Dendritic cell treated with granulocyte-macrophage colony-stimulating factor and Interleukin-4, amounts not matched to agents 40 ng/mL and 50 ng/mL, for 4 days (primary cell): ENCODE results near the gene CKS1B.

Experiments
- H3K27ac Mint-ChIP-seq: one replicate; pipeline ENCODE4 v1.8.0; 2022; ENCODE audit warnings: mild to moderate bottlenecking, mixed read lengths
- H3K27me3 Mint-ChIP-seq: one replicate; pipeline ENCODE4 v1.8.0; 2022; ENCODE audit warnings: mild to moderate bottlenecking, mixed read lengths
- H3K36me3 Mint-ChIP-seq: one replicate; pipeline ENCODE4 v1.8.0; 2022; ENCODE audit warnings: low read depth, mixed read lengths
- H3K4me1 Mint-ChIP-seq: one replicate; pipeline ENCODE4 v1.8.0; 2022; ENCODE audit warnings: low read depth, mixed read lengths
- H3K4me3 Mint-ChIP-seq: one replicate; pipeline ENCODE4 v1.8.0; 2022; ENCODE audit warnings: mild to moderate bottlenecking, moderate library complexity, mixed read lengths
- H3K9me3 Mint-ChIP-seq: one replicate; pipeline ENCODE4 v1.8.0; 2022; ENCODE audit warnings: mixed read lengths
- intact Hi-C: fragments of 100-400 bp; cut with micrococcal nuclease; formaldehyde crosslinking; loops from one replicate; pipeline ENCODE4 v1.15.0; 2022

Gene CKS1B

DNA sequence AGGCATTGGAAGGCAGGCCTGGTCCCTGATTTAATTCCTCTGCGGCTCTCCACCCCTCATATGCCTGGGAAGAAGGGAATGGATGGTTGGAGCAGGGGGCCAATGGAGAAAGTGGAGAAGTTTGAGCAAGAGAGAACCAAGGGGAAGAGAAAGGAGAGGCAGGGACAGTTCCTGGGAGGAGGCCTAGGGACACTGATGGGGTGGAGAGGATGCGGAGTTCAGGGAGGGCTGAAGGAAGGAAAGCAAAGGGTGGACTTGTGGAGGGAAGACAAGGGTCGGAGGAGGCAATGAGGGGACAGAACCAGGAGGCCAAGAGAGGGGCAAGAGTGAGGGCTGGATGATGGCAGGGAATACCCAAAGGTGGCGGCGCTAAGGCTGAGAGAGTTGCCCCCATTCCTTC lies 35.3 kb downstream of the CKS1B start:
- H3K27me3 Mint-ChIP-seq: no peaks in the 10 kb centered on the region
- no peaks in the 10 kb centered on the region for H3K9me3 Mint-ChIP-seq
- peaks cover 79% of the 10 kb centered on the region for H3K36me3 Mint-ChIP-seq
- peak overlapping the region; percentile 100 for H3K27ac Mint-ChIP-seq
- H3K4me1 Mint-ChIP-seq: peaks cover 92% of the 10 kb centered on the region
- intact Hi-C loops: loop anchor here (5.0 kb wide), 1 partner anchor 37 kb away; the partner anchor contains the start of genes CKS1B and SHC1
- H3K4me3 Mint-ChIP-seq: peak overlapping the region; percentile 92

DNA sequence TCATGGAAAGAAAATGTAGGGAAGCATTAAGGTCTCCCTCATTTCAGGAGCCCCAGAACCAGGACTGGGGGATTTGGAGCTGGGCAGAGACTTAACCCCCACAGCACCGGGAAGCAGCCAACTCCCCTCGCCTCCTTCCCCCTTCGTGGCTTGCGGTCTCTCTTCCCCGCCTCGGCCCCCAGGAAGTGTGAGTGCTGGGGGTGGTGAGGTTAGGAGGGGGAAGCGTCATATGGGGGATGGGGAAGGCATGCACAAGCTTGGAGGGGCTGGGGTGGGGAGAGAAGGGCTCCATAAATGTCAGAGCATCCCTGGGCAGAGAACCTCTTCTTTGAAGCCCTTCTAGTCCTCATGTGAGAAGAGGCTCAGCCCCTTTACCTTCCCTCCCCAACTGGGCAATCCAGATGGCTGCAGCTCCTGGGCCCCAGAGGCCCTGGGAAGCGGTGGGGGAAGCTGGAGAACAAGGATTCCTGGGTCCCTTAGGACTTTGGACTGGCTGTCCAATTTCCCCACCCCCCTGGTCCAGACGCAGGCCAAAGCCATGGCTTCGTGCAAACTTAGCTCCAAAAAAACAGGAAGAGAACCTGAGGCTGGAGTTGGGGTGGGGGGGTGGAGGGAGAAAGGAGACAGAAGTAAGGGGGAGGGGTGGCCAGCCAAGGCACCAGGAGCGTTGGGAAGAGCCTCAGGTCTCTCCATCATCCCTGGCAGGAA lies 35.9 kb downstream of the CKS1B start:
- no peaks in the 10 kb centered on the region for H3K9me3 Mint-ChIP-seq
- peaks cover 90% of the 10 kb centered on the region for H3K4me1 Mint-ChIP-seq
- intact Hi-C loops: no loop called here
- H3K27me3 Mint-ChIP-seq: no peaks in the 10 kb centered on the region
- H3K36me3 Mint-ChIP-seq: peaks cover 85% of the 10 kb centered on the region
- peak overlapping the region; percentile 92 for H3K4me3 Mint-ChIP-seq
- peak overlapping the region; percentile 100 for H3K27ac Mint-ChIP-seq

DNA sequence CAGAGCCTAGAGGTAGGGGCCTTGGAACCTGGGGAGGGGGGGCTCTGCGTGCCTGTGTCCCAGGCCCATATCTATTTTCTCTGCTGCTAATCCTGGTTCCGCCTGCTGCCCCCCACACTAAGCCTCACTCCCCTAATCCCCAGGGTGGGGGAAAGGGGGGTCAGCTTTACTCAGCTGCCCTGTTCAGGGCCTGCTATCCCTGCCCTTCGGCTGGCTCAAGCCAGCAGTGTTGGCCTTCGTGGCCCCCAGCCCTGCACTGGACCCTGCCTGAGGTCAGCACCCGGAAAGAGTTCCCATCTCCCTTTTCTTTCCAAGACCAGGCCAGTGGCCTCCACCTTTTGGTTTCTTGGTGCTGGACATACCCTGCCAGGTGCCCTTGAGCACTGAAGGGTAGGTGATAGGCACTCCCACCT lies 36.5 kb downstream of the CKS1B start:
- H3K36me3 Mint-ChIP-seq: peaks cover 89% of the 10 kb centered on the region

DNA sequence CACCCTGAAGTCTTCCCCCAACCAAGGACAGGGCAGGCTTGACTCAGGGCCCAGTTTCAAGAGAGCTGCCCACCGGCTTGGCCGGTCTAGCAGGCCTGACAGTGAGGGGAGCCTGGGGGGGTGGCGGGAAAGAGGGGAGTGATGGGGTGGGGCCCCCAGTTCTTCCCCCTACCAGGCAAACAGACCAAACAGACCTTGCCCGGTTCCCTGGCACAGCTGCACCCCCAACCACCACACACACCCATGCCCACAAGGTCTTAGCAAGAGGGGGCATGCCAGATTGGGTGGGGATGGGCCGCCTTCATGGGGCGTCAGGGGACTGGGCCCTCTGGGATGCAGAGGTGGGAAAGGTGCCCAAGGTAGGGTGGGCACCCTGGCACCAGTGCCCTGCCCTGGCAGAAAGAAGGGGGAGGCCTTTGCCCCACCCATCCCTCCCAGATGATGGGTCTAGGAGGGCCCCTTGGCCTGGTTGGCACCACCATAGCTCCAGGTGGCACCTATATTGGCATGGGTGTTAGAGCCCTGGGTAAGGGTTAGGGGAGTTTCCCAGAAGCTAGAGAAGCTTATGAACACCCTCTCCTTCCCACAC lies 37.0 kb downstream of the CKS1B start:
- intact Hi-C loops: no loop called here
- H3K36me3 Mint-ChIP-seq: peaks cover 89% of the 10 kb centered on the region
- peak overlapping the region; percentile 92 for H3K4me3 Mint-ChIP-seq
- H3K27me3 Mint-ChIP-seq: no peaks in the 10 kb centered on the region
- H3K4me1 Mint-ChIP-seq: peaks cover 90% of the 10 kb centered on the region
- H3K27ac Mint-ChIP-seq: peak overlapping the region; percentile 100
- no peaks in the 10 kb centered on the region for H3K9me3 Mint-ChIP-seq

More for the DNA sequence above, 36.5 kb downstream of the CKS1B start:
- Mint-ChIP-seq H3K27ac (peak overlapping the region; percentile 100), H3K4me3 (peak overlapping the region; percentile 92), H3K4me1 (peaks cover 90% of the 10 kb centered on the region), H3K9me3 (no peaks in the 10 kb centered on the region), H3K27me3 (no peaks in the 10 kb centered on the region)
- intact Hi-C loops: no loop called here

DNA sequence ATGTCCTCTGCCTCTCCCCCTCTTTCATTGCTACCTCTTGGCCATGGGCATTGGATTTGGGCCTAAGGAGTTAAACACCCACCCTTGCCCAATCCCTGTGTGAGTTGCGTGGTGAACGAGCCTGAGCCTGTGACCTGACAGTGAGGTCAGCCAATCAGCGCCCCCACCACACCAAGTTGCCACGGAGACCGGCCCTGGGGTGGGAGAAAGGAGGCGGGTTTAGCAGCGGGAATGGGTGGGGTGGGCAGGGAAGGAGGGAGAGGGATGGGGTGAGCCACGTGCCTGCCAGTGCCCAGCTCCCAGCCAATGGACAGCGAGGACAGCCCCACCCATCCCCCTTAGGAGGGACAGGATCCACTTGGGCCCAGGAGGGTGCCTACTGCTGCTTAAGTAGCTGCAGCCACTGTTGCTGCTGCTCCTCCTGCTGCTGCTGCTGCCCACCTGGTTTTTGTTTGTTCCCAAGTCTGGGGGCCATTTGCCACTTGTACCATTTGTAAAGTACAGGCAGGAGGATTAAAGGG lies 37.6 kb downstream of the CKS1B start:
- peaks cover 90% of the 10 kb centered on the region for H3K36me3 Mint-ChIP-seq

DNA sequence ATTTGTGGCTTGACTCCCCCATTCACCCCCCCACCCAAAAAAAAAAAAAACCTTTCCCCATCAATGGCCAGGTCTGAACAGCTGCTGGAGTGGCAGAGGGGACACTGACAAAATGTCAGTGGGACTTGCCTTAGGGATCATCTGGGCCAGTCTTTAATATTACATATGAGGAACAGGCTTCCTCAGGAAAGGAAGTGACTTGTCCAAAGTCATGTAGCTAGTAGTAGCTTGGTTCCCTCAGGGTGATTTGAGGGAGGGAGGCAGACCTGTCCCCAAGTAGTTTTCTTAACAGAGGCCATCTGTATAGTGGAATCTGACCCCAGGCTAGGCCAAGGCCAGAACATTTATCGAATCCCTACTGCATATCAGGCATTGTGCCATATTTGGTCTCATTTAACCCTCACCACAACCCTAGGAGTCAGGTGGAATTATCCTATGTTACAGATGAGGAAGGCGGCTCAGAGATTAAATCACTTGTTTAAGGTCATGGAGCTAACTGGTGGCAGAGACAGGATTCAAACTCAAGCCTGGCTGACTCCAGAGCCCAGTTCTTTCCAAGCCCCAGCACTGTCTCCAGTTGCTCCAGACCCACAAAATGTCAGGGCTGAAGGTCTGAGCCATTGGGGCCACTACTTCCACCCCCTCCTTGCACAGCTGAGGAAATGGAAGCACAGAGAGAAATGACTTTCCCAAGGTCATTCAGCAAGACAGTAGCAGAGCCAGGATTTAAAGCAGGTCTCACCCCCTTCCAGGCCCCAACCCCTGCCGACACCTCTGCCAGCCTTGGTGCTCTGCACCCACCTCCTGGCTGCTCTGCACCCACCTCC lies 38.5 kb downstream of the CKS1B start:
- intact Hi-C loops: no loop called here
- H3K9me3 Mint-ChIP-seq: no peaks in the 10 kb centered on the region
- H3K4me3 Mint-ChIP-seq: peak overlapping the region; percentile 70
- H3K27me3 Mint-ChIP-seq: no peaks in the 10 kb centered on the region
- peaks cover 89% of the 10 kb centered on the region for H3K4me1 Mint-ChIP-seq
- peaks cover 92% of the 10 kb centered on the region for H3K36me3 Mint-ChIP-seq
- H3K27ac Mint-ChIP-seq: peak overlapping the region; percentile 100

More for the DNA sequence above, 37.6 kb downstream of the CKS1B start:
- peak overlapping the region; percentile 100 for H3K27ac Mint-ChIP-seq
- H3K4me1 Mint-ChIP-seq: peaks cover 90% of the 10 kb centered on the region
- no peaks in the 10 kb centered on the region for H3K9me3 Mint-ChIP-seq
- no peaks in the 10 kb centered on the region for H3K27me3 Mint-ChIP-seq
- intact Hi-C loops: no loop called here
- peak overlapping the region; percentile 70 for H3K4me3 Mint-ChIP-seq

DNA sequence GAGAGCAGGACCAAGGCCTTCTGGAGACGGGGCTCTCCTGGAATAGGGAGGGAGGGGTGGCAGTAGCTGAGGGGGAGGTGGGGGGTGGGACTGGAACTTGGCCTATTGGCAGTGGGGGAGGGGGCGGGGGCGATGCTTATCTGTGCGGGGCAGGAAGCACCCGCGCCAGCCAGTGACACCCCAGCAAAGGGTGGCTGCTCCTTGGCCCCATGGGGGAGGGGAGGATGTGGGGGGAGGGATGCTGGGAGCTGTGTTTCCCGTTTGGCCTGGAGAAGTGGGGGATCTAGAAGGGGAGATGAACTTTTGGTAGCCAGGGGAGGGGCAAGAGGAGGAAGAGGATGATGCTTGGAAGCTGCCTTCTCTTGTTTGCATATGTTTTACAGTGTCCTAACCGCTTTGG lies 39.2 kb downstream of the CKS1B start:
- peaks cover 92% of the 10 kb centered on the region for H3K36me3 Mint-ChIP-seq
- peaks cover 92% of the 10 kb centered on the region for H3K4me1 Mint-ChIP-seq

DNA sequence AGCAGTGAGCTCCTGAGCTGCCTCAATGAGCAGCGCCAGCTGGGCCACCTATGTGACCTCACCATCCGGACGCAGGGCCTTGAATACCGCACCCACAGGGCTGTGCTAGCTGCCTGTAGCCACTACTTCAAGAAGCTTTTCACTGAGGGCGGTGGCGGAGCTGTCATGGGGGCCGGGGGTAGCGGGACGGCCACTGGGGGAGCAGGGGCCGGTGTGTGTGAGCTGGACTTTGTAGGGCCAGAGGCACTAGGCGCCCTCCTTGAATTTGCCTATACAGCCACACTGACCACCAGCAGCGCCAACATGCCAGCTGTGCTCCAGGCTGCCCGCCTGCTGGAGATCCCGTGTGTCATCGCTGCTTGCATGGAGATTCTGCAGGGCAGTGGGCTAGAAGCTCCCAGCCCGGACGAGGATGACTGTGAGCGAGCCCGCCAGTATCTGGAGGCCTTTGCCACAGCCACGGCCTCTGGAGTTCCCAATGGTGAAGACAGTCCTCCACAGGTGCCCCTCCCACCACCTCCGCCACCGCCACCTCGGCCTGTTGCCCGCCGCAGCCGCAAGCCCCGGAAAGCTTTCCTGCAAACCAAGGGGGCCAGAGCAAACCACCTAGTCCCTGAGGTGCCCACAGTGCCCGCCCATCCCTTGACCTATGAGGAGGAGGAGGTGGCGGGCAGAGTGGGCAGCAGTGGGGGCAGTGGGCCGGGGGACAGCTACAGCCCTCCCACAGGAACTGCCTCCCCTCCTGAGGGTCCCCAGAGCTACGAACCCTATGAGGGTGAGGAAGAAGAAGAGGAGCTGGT lies 40.4 kb downstream of the CKS1B start:
- peaks cover 92% of the 10 kb centered on the region for H3K36me3 Mint-ChIP-seq
- H3K4me3 Mint-ChIP-seq: no peak overlapping the region

More for the DNA sequence above, 39.2 kb downstream of the CKS1B start:
- Mint-ChIP-seq H3K27ac (peak overlapping the region; percentile 100), H3K27me3 (no peaks in the 10 kb centered on the region), H3K9me3 (no peaks in the 10 kb centered on the region), H3K4me3 (no peak overlapping the region)
- intact Hi-C loops: no loop called here

DNA sequence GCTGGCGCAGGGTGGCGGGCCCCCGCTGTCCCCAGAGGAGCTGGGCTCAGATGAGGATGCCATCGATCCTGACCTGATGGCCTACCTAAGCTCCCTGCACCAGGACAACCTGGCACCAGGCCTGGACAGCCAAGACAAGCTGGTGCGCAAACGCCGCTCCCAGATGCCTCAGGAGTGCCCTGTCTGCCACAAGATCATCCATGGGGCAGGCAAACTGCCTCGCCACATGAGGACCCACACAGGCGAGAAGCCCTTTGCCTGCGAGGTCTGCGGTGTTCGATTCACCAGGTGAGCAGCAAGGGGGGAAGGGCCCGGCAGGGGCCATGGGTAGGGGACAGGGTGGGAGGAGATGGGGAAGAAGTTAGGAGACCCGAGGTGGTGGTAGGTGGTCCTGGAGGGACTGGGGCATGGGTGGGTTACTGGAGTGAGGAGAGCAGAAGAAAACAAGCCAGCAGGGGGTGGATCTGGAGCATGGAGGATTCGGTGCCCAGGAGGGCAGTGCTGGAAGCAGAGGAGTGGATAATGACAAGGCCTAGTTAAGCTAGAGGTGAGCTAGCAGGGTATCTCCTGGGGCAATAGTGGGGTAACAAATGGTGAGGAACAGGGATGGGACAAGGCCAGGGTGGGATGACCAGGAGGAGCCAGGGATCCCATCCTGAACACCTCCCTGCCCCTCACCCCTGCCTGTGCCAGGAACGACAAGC lies 41.2 kb downstream of the CKS1B start:
- H3K27ac Mint-ChIP-seq: peak overlapping the region; percentile 50
- H3K27me3 Mint-ChIP-seq: no peaks in the 10 kb centered on the region
- H3K4me3 Mint-ChIP-seq: no peak overlapping the region
- H3K36me3 Mint-ChIP-seq: peaks cover 89% of the 10 kb centered on the region
- no peaks in the 10 kb centered on the region for H3K9me3 Mint-ChIP-seq
- peaks cover 88% of the 10 kb centered on the region for H3K4me1 Mint-ChIP-seq
- intact Hi-C loops: loop anchor here (5.0 kb wide), 1 partner anchor 37 kb away; the partner anchor contains the start of gene ADAM15

More for the DNA sequence above, 40.4 kb downstream of the CKS1B start:
- Mint-ChIP-seq H3K27me3 (no peaks in the 10 kb centered on the region), H3K4me1 (peaks cover 92% of the 10 kb centered on the region), H3K27ac (peak overlapping the region; percentile 50), H3K9me3 (no peaks in the 10 kb centered on the region)
- intact Hi-C loops: loop anchor here (5.0 kb wide), 1 partner anchor 37 kb away; the partner anchor contains the start of gene ADAM15

DNA sequence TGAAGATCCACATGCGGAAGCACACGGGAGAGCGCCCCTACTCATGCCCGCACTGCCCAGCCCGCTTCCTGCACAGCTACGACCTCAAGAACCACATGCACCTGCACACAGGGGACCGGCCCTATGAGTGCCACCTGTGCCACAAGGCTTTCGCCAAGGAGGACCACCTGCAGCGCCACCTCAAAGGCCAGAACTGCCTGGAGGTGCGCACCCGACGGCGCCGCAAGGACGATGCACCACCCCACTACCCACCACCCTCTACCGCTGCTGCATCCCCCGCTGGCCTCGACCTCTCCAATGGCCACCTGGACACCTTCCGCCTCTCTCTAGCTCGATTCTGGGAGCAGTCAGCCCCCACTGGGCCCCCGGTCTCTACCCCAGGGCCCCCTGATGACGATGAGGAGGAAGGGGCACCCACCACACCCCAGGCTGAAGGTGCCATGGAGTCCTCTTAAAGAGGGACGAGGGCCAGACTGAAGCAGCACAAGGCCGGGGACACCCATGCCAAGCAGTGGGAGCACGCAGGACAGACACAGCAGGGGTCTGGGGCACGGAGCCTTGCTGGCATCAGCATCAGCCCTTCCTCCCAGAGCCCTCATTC lies 41.9 kb downstream of the CKS1B start:
- Mint-ChIP-seq H3K4me1 (peaks cover 83% of the 10 kb centered on the region), H3K9me3 (no peaks in the 10 kb centered on the region), H3K27me3 (no peaks in the 10 kb centered on the region), H3K27ac (peak overlapping the region; percentile 50), H3K36me3 (peaks cover 83% of the 10 kb centered on the region), H3K4me3 (no peak overlapping the region)
- intact Hi-C loops: loop anchor here (5.0 kb wide), 1 partner anchor 36 kb away; the partner anchor contains the start of gene ADAM15

DNA sequence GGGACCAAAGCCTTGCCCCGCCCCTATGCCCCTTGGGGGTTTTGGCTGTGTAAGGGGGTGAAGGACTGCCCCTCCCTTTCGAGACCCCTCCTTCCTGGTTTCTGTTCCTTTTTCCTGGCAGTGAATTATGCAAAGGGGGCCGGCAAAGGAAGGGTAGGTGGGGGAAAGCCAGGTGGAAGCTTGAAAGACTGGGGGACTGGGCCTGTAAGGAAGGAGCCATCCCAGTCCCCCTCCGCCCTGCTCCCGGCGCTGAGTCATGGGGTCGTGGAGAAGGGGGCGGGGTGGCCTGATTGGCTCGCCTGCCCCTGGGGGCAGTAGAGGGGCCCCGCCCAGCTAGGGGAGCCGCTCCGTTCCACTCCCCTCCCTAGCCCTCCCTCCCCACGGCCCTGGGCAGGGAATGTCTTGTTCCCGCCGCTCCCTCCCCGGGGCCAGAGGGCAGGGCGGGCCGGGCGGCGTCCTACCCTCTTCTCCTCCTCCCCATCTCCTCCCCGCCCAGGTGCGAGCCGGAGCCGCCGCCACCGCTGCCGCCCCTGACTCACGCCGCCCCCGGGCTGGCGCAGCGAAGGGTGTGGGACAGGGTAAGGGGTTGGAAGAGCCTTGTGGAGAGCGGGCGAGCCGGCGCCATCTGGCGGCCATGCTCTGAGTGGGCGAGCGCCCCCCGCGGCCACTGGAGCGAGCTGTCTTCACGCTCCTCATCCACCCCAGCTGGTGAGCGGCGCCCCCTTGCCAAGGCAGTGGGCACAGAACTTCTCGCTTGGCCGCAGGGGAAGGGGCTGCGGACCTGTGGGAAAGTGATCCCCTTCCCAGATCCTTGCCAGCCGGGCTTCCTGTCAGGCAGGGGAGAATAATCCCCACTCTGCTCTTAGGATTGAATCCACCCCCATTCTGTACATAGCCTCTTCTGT lies 42.8 kb downstream of the CKS1B start:
- H3K27me3 Mint-ChIP-seq: no peaks in the 10 kb centered on the region
- H3K36me3 Mint-ChIP-seq: peaks cover 77% of the 10 kb centered on the region
- H3K27ac Mint-ChIP-seq: peak overlapping the region; percentile 50
- H3K4me3 Mint-ChIP-seq: peak overlapping the region; percentile 63
- no peaks in the 10 kb centered on the region for H3K9me3 Mint-ChIP-seq
- intact Hi-C loops: loop anchor here (1.0 to 5.0 kb wide), 2 partner anchors 18 to 35 kb away; partner anchors contain the start of gene ADAM15
- H3K4me1 Mint-ChIP-seq: peaks cover 81% of the 10 kb centered on the region
